HEK293T (cell line): ENCODE results near the gene FAM168A.

Experiments used
- BHLHE40 ChIP-seq: fragments of 450-650 bp; IDR thresholded peaks from 2 replicates; pipeline ENCODE4 v1.6.1; 2016; ENCODE audit warnings: mild to moderate bottlenecking, moderate library complexity, borderline replicate concordance
- CTBP1 ChIP-seq: fragments of 450-650 bp; IDR thresholded peaks from 2 replicates; pipeline ENCODE4 v1.6.1; 2016; ENCODE audit warnings: borderline replicate concordance
- ELF4 ChIP-seq: fragments of 450-650 bp; IDR thresholded peaks from 2 replicates; pipeline ENCODE4 v1.6.1; 2017; ENCODE audit warnings: antibody characterized with exemption
- FOXA1 ChIP-seq: fragments of 450-650 bp; IDR thresholded peaks from 2 replicates; pipeline ENCODE4 v1.6.1; 2016; ENCODE audit warnings: mild to moderate bottlenecking
- FOXK2 ChIP-seq: fragments of 450-650 bp; IDR thresholded peaks from 2 replicates; pipeline ENCODE4 v1.6.1; 2016; ENCODE audit warnings: mild to moderate bottlenecking
- FOXM1 ChIP-seq: fragments of 450-650 bp; IDR thresholded peaks from 2 replicates; pipeline ENCODE4 v1.6.1; 2017; ENCODE audit warnings: mild to moderate bottlenecking, borderline replicate concordance
- HDGF ChIP-seq: fragments of 450-650 bp; IDR thresholded peaks from 2 replicates; pipeline ENCODE4 v1.6.1; 2017; ENCODE audit warnings: antibody characterized with exemption, borderline replicate concordance
- L3MBTL2 ChIP-seq: fragments of 450-650 bp; conservative IDR thresholded peaks from 2 replicates; pipeline ENCODE4 v1.6.1; 2016; ENCODE audit warnings: mild to moderate bottlenecking
- NFRKB ChIP-seq: fragments of 450-650 bp; IDR thresholded peaks from 2 replicates; pipeline ENCODE4 v1.6.1; 2016; ENCODE audit warnings: mild to moderate bottlenecking, moderate library complexity
- SP1 ChIP-seq: fragments of 450-650 bp; IDR thresholded peaks from 2 replicates; pipeline ENCODE4 v1.6.1; 2017
- SUZ12 ChIP-seq: fragments of 450-650 bp; IDR thresholded peaks from 2 replicates; pipeline ENCODE4 v1.6.1; 2016; ENCODE audit warnings: mild to moderate bottlenecking
- TARDBP ChIP-seq: fragments of 450-650 bp; IDR thresholded peaks from 2 replicates; pipeline ENCODE4 v1.6.1; 2016
- ZNF384 ChIP-seq: fragments of 450-650 bp; IDR thresholded peaks from 2 replicates; pipeline ENCODE4 v1.6.1; 2016
- TF ChIP-seq, protein P1 (sequence below): fragments of 450-650 bp; IDR thresholded peaks from 2 replicates; pipeline ENCODE4 v1.6.1; 2016

- no peak for TF ChIP-seq FOXK2
- no peak for TF ChIP-seq FOXM1
- no peak for TF ChIP-seq SP1
- no peak for TF ChIP-seq L3MBTL2
- TF ChIP-seq FOXA1, result no peak
- TF ChIP-seq BHLHE40, result no peak
- no peak for TF ChIP-seq ELF4
- TF ChIP-seq HDGF, result no peak
- no peak for TF ChIP-seq NFRKB
- TF ChIP-seq SUZ12, result no peak
- no peak for TF ChIP-seq ZNF384
- TF ChIP-seq TARDBP, result no peak
- TF ChIP-seq CTBP1, result no peak
- TF ChIP-seq, protein P1, sequence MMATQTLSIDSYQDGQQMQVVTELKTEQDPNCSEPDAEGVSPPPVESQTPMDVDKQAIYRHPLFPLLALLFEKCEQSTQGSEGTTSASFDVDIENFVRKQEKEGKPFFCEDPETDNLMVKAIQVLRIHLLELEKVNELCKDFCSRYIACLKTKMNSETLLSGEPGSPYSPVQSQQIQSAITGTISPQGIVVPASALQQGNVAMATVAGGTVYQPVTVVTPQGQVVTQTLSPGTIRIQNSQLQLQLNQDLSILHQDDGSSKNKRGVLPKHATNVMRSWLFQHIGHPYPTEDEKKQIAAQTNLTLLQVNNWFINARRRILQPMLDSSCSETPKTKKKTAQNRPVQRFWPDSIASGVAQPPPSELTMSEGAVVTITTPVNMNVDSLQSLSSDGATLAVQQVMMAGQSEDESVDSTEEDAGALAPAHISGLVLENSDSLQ, result no peak
Observed at GRCh38 chr11:73468590-73469161, 129.2 kb downstream of the FAM168A start.
